GM23248 (cell line): Measurements from ENCODE around the gene STAP2. TPM values are rescaled to one million over a fixed set of nuclear protein-coding genes. Genes with fewer than 3 reads are reported as not detected.
"Not testable (repeated sequence)": the region's sequence is repeated elsewhere in the genome, so short reads cannot be mapped to it uniquely, and the experiment has no call there.

Experiments
- DNase-seq: peaks from one replicate; pipeline ENCODE4 v3.0.0-alpha.2; 2015
- H2AFZ ChIP-seq: fragments of 200-600 bp; sonication (generic); 2 replicates; pipeline ENCODE4 v1.6.1; 2016; ENCODE audit warnings: antibody characterized with exemption
- H3F3A ChIP-seq: fragments of 200-600 bp; sonication (generic); 2 replicates; pipeline ENCODE4 v1.6.1; 2016; ENCODE audit warnings: mild to moderate bottlenecking, antibody characterized with exemption, mixed run types; ENCODE audit not compliant: insufficient read depth
- H3K27ac ChIP-seq: fragments of 200-600 bp; sonication (generic); 2 replicates; pipeline ENCODE4 v1.5.1; 2016; ENCODE audit warnings: mild to moderate bottlenecking
- H3K27me3 ChIP-seq: fragments of 200-600 bp; sonication (generic); replicated peaks from 2 replicates; pipeline ENCODE4 v1.6.1; 2016; ENCODE audit warnings: mild to moderate bottlenecking; ENCODE audit not compliant: insufficient read depth
- H3K36me3 ChIP-seq: fragments of 200-600 bp; sonication (generic); 2 replicates; pipeline ENCODE4 v1.6.1; 2016; ENCODE audit warnings: low read depth, mild to moderate bottlenecking
- H3K4me1 ChIP-seq: fragments of 200-600 bp; sonication (generic); 2 replicates; pipeline ENCODE4 v1.6.1; 2016; ENCODE audit warnings: mild to moderate bottlenecking; ENCODE audit not compliant: insufficient read depth
- H3K4me2 ChIP-seq: fragments of 200-600 bp; sonication (generic); one replicate; pipeline ENCODE4 v1.6.1; 2016; ENCODE audit warnings: mild to moderate bottlenecking; ENCODE audit not compliant: unreplicated experiment
- H3K4me3 ChIP-seq: fragments of 200-600 bp; sonication (generic); 2 replicates; pipeline ENCODE4 v1.5.1; 2016; ENCODE audit warnings: mild to moderate bottlenecking
- H3K79me2 ChIP-seq: fragments of 200-600 bp; sonication (generic); 2 replicates; pipeline ENCODE4 v1.6.1; 2016; ENCODE audit warnings: mild to moderate bottlenecking; ENCODE audit not compliant: insufficient read depth
- H3K9ac ChIP-seq: fragments of 200-600 bp; sonication (generic); 2 replicates; pipeline ENCODE4 v1.6.1; 2016; ENCODE audit warnings: mild to moderate bottlenecking
- H3K9me2 ChIP-seq: fragments of 200-600 bp; sonication (generic); 2 replicates; pipeline ENCODE4 v1.6.1; 2016; ENCODE audit warnings: mixed run types, mild to moderate bottlenecking, moderate library complexity; ENCODE audit not compliant: insufficient read depth
- H3K9me3 ChIP-seq: fragments of 200-600 bp; sonication (generic); one replicate; pipeline ENCODE4 v1.6.1; 2017; ENCODE audit warnings: low read depth
- H4K20me1 ChIP-seq: fragments of 200-600 bp; sonication (generic); 2 replicates; pipeline ENCODE4 v1.6.0; 2016; ENCODE audit not compliant: insufficient read depth
- EZH2 ChIP-seq: fragments of 200-600 bp; sonication (generic); IDR thresholded peaks from 2 replicates; pipeline ENCODE4 v1.6.1; 2018; ENCODE audit warnings: antibody characterized with exemption, mild to moderate bottlenecking; ENCODE audit not compliant: insufficient read depth, poor library complexity, severe bottlenecking
- EZH2phosphoT487 ChIP-seq: fragments of 200-600 bp; sonication (generic); IDR thresholded peaks from 2 replicates; pipeline ENCODE4 v1.6.1; 2018; ENCODE audit warnings: antibody characterized with exemption, moderate library complexity, mild to moderate bottlenecking, low read depth; ENCODE audit not compliant: insufficient read depth
- WGBS, 2 experiments: methylation state at CpG; one replicate each; pipeline ENCODE4 v1.1.6; 2015 to 2017; ENCODE audit warnings: low lambda C conversion rate in 2 of 2, low coverage in 1 of 2; ENCODE audit errors: missing lambda C conversion rate in 2 of 2; 5-methylcytosine and 5-hydroxymethylcytosine counted together
- in situ Hi-C: fragments of 300-500 bp; cut with MboI; formaldehyde crosslinking; loops from 2 replicates; pipeline ENCODE4 v1.15.0; 2020
- polyA plus RNA-seq: library from polyadenylated mRNA; unstranded; fragments of >200 nt; fragmentation: Nextera tagmentation; extraction: Ambion mirVana; gene quantifications from 2 replicates; pipeline ENCODE4 v1.2.1, GENCODE V29; 2016
- total RNA-seq: library from RNA; depleted of rRNA; stranded (reverse); fragments of >200 nt; shearing (Covaris generic); gene quantifications from 2 replicates; pipeline ENCODE4 v1.2.3, GENCODE V29; 2014

Gene STAP2
- total and polyA plus RNA-seq, 2 experiments from 2014 or later = 1.7 to 1.8 TPM

GRCh38 chr19:4291184-4291732 is 47.4 kb downstream of the STAP2 start:
- 46 to 54% methylated on average over 8 of the region's 8 CpGs for WGBS, 2 experiments
- Histone ChIP-seq H3K9me2 (no peaks in the 10 kb centered on the region), H2AFZ (no peak overlapping the region), H3K27me3 (no peaks in the 10 kb centered on the region; the same call in none of the 2 replicates), H3F3A (no peaks in the 10 kb centered on the region), H4K20me1 (no peaks in the 10 kb centered on the region), H3K36me3 (no peaks in the 10 kb centered on the region), H3K9me3 (no peaks in the 10 kb centered on the region), H3K4me1 (no peaks in the 10 kb centered on the region), H3K9ac (no peak overlapping the region), H3K4me3 (no peak overlapping the region), H3K79me2 (no peaks in the 10 kb centered on the region), H3K4me2 (no peak overlapping the region), H3K27ac (no peak overlapping the region)
- in situ Hi-C loops = no loop called here
- TF ChIP-seq EZH2 (no peak), EZH2phosphoT487 (no peak)
- no peak for DNase-seq

- no peak overlapping the region for H3K27ac ChIP-seq
- H3K4me1 ChIP-seq = no peaks in the 10 kb centered on the region
- H3K36me3 ChIP-seq = no peaks in the 10 kb centered on the region
- no peak for TF ChIP-seq EZH2phosphoT487
- TF ChIP-seq EZH2 = no peak
- no peaks in the 10 kb centered on the region for H3K79me2 ChIP-seq
- H4K20me1 ChIP-seq = no peaks in the 10 kb centered on the region
- in situ Hi-C loops = no loop called here
- no peak overlapping the region for H2AFZ ChIP-seq
- H3K9me3 ChIP-seq = no peaks in the 10 kb centered on the region
- no peaks in the 10 kb centered on the region for H3K9me2 ChIP-seq
- H3K4me3 ChIP-seq = no peak overlapping the region
- H3F3A ChIP-seq = no peaks in the 10 kb centered on the region
- 77 to 79% methylated on average over 16 of the region's 16 CpGs for WGBS, 2 experiments
- peaks cover 15% of the 10 kb centered on the region for H3K27me3 ChIP-seq
- DNase-seq = no peak
- H3K4me2 ChIP-seq = no peak overlapping the region
- H3K9ac ChIP-seq = no peak overlapping the region
Measured at GRCh38 chr19:4288091-4288777, 50.4 kb downstream of the STAP2 start.

GRCh38 chr19:4286141-4286540 is 52.5 kb downstream of the STAP2 start:
- H3K4me3 ChIP-seq, H3K36me3 ChIP-seq, H3K4me1 ChIP-seq, H2AFZ ChIP-seq, H3K9me3 ChIP-seq, H3K27ac ChIP-seq, H3K79me2 ChIP-seq, in situ Hi-C loops, H3K9me2 ChIP-seq, H3F3A ChIP-seq, H3K9ac ChIP-seq, H4K20me1 ChIP-seq, H3K4me2 ChIP-seq, DNase-seq: not testable (repeated sequence)
- 84% methylated on average over 4 of the region's 4 CpGs for WGBS, 2 experiments
- H3K27me3 ChIP-seq = peaks cover 23% of the 10 kb centered on the region

- no peak for DNase-seq
- no peak for TF ChIP-seq EZH2
- no peak for TF ChIP-seq EZH2phosphoT487
- Histone ChIP-seq H3K4me3 (no peak overlapping the region), H4K20me1 (no peaks in the 10 kb centered on the region), H3F3A (no peaks in the 10 kb centered on the region), H3K79me2 (no peaks in the 10 kb centered on the region), H3K9ac (no peak overlapping the region), H3K27me3 (peaks cover 35% of the 10 kb centered on the region), H3K36me3 (no peaks in the 10 kb centered on the region), H3K4me1 (no peaks in the 10 kb centered on the region), H3K27ac (no peak overlapping the region), H3K9me2 (no peaks in the 10 kb centered on the region), H2AFZ (no peak overlapping the region), H3K9me3 (no peaks in the 10 kb centered on the region), H3K4me2 (no peak overlapping the region)
- in situ Hi-C loops = no loop called here
- WGBS, 2 experiments = 25 to 27% methylated on average over 6 of the region's 6 CpGs
Measured at GRCh38 chr19:4284974-4285373, 53.7 kb downstream of the STAP2 start.
